ENCODE measurements around the gene SPX.

SPX gene

GRCh38 chr12:21577516-21577915, 51.4 kb downstream of the SPX start:
- TF ChIP-seq ZFX (IDR thresholded peaks at IDR 0.05) (no peak), CTCF (conservative IDR thresholded peaks at IDR 0.05) (no peak)
- no peak overlapping the region for H3K27ac ChIP-seq

- H3K27ac ChIP-seq, result no peak overlapping the region
- TF ChIP-seq CTCF (conservative IDR thresholded peaks at IDR 0.05) (no peak), ZFX (IDR thresholded peaks at IDR 0.05) (no peak)
Measured at GRCh38 chr12:21580748-21581516, 54.8 kb downstream of the SPX start.

All from C4-2B (cell line).